GM12875 (cell line): ENCODE data around the gene CCNI.

ENCODE experiments used
- H3K4me3 ChIP-seq: one replicate; pipeline ENCODE4 v1.5.1; 2011; ENCODE audit warnings: low read depth, low read length, control low read depth
- CTCF ChIP-seq: IDR thresholded peaks from 2 replicates; pipeline ENCODE4 v1.5.1; 2011; ENCODE audit warnings: low read depth, mild to moderate bottlenecking, control low read depth, inconsistent platforms, low read length, moderate library complexity, borderline replicate concordance; ENCODE audit not compliant: insufficient read depth

Gene CCNI

DNA sequence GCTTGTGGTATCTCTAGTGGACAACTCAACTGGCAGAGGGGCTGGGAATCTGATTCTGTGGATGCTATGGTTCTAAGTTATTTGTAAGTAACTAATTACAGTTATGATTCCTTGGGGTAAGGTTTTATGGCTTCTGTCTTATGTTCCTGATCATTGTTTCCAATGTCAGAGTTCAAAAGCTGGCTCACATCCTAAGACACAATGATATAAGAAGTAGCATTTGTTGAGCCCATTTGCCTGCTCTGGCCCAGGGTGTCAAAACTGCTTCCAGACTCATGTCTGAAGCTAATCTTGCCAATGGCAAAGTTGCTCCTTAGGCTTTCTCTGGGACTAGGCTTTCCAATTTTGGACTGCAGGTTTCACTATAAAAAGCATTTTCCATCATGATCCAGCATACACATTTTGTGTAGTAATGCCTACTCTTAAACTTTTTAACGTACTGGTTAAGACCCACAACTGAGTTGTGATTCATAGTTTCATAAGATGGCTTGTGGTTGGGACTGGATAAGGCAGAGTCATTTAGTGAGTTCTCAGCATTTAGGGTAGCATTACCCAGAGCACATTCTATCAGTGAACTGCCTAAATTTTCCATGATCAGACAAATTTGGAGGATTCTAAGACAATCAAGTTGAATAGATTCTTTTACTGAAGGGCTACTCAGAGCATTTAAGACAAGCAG is 50.0 kb downstream of the CCNI start:
- no peak for TF ChIP-seq CTCF

GRCh38 chr4:77023920-77024319 is 51.9 kb downstream of the CCNI start:
- TF ChIP-seq CTCF, result no peak
- H3K4me3 ChIP-seq, result no peak overlapping the region

More for the DNA sequence above, 50.0 kb downstream of the CCNI start:
- no peak overlapping the region for H3K4me3 ChIP-seq

- no peak overlapping the region for H3K4me3 ChIP-seq
- TF ChIP-seq CTCF, result no peak
These were observed 53.1 kb downstream of the CCNI start for GRCh38 chr4:77022560-77023179.

DNA sequence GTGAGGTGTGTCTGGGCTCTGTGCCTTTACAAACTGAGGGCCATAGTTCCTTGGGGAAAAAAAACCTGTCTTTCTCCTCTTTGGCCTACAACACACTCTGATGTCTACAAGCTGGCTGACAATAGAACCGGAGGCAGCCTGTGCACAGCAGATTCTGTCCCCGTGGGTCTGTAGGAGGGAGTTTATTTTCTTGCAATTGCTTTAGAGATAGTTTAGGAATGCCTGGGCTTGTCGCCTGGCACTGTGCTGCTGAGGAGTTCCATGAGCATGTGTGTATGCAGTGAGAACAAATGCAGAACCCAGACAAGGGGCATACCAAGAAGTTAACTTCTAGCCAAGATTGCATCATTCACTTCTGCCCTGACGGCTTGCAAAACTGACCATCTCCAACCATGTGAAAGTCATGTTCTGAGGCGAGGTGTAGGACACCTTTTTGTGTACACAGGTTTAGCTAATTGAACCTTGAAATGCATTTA is 54.1 kb downstream of the CCNI start:
- H3K4me3 ChIP-seq, result no peak overlapping the region
- no peak for TF ChIP-seq CTCF

- no peak for TF ChIP-seq CTCF
- H3K4me3 ChIP-seq, result no peak overlapping the region
These were observed 55.8 kb downstream of the CCNI start for GRCh38 chr4:77020017-77020416.

DNA sequence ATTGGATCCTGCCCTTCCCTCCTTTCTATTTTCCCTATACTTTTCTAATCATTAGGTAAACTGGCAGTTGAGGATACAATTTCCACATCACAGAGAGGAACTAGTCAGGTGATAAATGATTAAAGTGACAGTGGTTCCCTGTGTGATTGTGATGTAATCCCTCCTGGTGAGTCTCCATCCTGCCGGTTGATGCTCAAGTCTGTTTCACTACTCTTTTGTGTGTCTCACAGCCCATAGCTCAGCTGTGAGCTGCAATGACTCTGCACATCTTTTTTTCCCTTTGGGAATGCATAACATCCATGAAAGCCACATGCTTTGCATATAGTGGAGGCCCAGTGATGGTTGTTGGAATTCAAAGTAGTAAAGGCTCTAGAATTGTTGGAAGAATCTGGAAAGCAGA is 60.4 kb downstream of the CCNI start:
- H3K4me3 ChIP-seq, result no peak overlapping the region
- TF ChIP-seq CTCF, result no peak

- TF ChIP-seq CTCF, result no peak
- H3K4me3 ChIP-seq, result no peak overlapping the region
These were observed 61.5 kb downstream of the CCNI start for GRCh38 chr4:77014256-77014655.
